Central memory CD8-positive, alpha-beta T cell (primary cell): ENCODE measurements around the gene PARD6G.

Experiments
- ATAC-seq: fragments of 150-1000 bp; cut with Tn5 transposase; replicated peaks from 2 replicates; pipeline ENCODE4 v1.10.0; 2022; ENCODE audit warnings: mild to moderate bottlenecking, moderate FRiP score, moderate number of reproducible peaks; ENCODE audit not compliant: poor library complexity, severe bottlenecking; ENCODE audit errors: extremely low read depth
- DNase-seq, 2 donors: peaks; one replicate each; pipeline ENCODE4 v3.0.0; 2021; ENCODE audit warnings: low spot score in 2 of 2
- H3K27ac Mint-ChIP-seq: one replicate; pipeline ENCODE4 v1.8.0; 2022; ENCODE audit warnings: low read depth, mild to moderate bottlenecking, moderate library complexity, mixed read lengths
- H3K27me3 Mint-ChIP-seq: one replicate; pipeline ENCODE4 v1.8.0; 2022; ENCODE audit warnings: mixed read lengths
- H3K36me3 Mint-ChIP-seq: one replicate; pipeline ENCODE4 v1.8.0; 2022; ENCODE audit warnings: mild to moderate bottlenecking, moderate library complexity, mixed read lengths; ENCODE audit not compliant: insufficient read depth
- H3K4me1 Mint-ChIP-seq: one replicate; pipeline ENCODE4 v1.8.0; 2022; ENCODE audit warnings: mixed read lengths
- H3K4me3 Mint-ChIP-seq: one replicate; pipeline ENCODE4 v1.8.0; 2022; ENCODE audit warnings: mild to moderate bottlenecking, moderate library complexity, mixed read lengths
- H3K9me3 Mint-ChIP-seq: one replicate; pipeline ENCODE4 v1.8.0; 2022; ENCODE audit warnings: mixed read lengths

Gene PARD6G

DNA sequence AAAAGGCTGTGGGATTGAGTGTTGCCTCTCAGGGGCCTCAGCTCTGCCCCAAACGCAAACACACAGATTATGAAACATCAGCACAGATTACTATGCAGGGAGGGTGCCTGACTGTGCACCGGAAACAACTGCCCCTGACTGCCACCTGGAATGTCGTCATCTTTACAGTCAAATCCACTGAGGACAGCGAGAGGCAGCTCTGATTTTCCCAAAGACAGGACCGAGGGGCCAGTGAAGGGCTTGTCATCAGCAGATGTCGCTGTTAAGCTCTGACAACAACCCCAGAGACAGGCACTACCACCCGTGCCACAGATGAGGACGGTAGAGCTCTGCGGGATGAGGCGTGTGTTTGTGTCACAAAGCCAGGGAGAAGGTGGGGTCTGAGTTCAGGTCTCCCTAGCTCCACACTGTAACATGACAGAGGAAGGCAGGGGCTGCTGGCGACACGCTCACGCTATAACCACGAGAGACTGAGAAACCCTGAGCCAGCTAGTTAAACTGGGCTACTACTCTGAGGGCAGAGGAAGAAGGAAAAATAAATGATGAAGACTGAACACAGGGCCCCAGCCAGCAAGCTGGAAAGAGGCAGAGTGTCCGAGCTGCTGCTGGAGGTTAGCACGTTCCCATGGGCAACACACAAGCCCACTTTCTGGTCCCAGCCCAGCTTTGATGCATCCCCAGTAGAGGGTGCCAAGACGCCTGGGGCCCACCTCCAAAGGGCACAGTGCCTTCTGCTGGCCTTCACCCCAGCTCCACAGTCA is 47.0 kb downstream of the PARD6G start:
- Mint-ChIP-seq H3K27ac (no peak overlapping the region), H3K4me1 (peaks cover 11% of the 10 kb centered on the region), H3K4me3 (no peak overlapping the region), H3K9me3 (no peaks in the 10 kb centered on the region), H3K36me3 (no peaks in the 10 kb centered on the region), H3K27me3 (peaks cover 70% of the 10 kb centered on the region)
- DNase-seq (no peak), ATAC-seq (no peak)

DNA sequence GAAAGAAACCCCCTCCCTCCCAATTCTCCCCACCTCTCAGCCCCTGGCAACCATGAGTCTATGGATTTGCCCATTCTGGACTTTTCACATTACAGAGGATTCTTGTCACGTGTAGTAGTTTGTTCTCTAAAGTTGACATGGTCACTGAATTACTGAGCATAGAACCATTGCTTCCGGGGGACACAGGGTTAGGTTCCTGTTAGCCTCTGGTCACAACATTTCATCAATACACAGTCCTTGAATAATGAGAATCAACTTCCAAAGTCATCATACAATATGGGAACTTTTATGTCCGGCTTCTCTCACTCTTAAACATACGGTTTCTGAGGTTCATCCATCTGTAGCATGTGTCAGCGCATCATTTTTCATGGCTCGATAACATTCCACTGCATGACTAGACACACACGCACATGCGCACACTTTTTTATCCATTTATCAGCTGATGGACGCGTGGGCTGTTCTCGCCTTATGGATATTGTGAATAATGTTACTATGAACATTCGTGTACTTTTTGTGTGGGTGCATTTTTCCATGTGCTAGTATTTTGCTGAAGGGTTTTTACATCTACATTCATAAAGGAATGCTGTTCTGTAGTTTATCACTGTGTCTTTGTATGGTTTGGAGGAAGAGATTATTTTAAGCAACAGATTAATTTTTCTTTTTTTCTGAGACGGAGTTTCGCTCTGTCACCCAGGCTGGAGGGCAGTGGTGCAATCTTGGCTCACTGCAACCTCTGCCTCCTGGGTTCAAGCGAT is 48.1 kb downstream of the PARD6G start:
- ATAC-seq: no peak
- no peak overlapping the region for H3K27ac Mint-ChIP-seq
- peaks cover 78% of the 10 kb centered on the region for H3K27me3 Mint-ChIP-seq
- H3K9me3 Mint-ChIP-seq: no peaks in the 10 kb centered on the region
- DNase-seq: no peak
- no peak overlapping the region for H3K4me3 Mint-ChIP-seq
- peaks cover 11% of the 10 kb centered on the region for H3K4me1 Mint-ChIP-seq
- H3K36me3 Mint-ChIP-seq: no peaks in the 10 kb centered on the region

DNA sequence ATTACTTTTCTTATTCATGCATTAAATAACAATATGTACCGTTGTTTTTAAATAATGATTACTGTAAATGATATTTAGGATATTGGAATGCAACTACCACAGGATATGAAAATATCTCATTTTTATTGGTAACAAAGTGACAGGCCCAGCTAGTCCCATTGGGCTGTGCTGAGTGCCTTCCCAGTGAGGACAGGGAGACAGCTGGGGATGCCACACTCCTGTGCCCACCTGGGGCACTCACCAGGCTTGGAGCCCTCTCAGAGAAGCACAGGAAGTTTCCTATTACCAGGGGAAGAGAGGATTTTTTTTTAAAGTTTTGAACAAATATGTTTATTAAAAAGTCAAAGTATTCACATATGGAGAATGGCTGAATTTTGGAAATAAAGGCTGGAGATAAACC is 48.9 kb downstream of the PARD6G start:
- H3K9me3 Mint-ChIP-seq: no peaks in the 10 kb centered on the region
- peaks cover 81% of the 10 kb centered on the region for H3K27me3 Mint-ChIP-seq
- DNase-seq: no peak
- no peak overlapping the region for H3K27ac Mint-ChIP-seq
- ATAC-seq: no peak
- no peak overlapping the region for H3K4me3 Mint-ChIP-seq
- no peaks in the 10 kb centered on the region for H3K36me3 Mint-ChIP-seq
- peaks cover 11% of the 10 kb centered on the region for H3K4me1 Mint-ChIP-seq

DNA sequence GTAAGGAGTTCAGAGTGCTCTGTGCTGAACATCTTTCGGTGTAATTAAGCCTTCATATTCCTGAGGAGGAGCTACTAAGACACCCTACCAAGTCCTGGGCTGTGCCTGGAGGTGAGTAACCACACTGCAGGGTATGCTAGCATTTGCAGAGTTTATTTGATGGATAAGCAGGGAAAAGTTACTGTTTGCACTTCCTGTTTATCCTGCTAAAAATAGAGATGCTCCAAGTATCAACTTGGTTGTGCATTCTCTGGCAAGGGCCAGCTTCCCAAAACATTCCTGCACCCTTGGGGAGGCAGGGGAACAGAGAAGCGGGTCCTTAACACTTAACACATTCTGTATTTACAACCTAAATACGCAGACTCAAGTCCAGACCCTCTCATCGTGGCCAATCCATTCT is 49.8 kb downstream of the PARD6G start:
- Mint-ChIP-seq H3K27me3 (peaks cover 73% of the 10 kb centered on the region), H3K9me3 (no peaks in the 10 kb centered on the region), H3K27ac (no peak overlapping the region), H3K4me1 (peaks cover 11% of the 10 kb centered on the region), H3K4me3 (no peak overlapping the region), H3K36me3 (no peaks in the 10 kb centered on the region)
- DNase-seq (no peak), ATAC-seq (no peak)

DNA sequence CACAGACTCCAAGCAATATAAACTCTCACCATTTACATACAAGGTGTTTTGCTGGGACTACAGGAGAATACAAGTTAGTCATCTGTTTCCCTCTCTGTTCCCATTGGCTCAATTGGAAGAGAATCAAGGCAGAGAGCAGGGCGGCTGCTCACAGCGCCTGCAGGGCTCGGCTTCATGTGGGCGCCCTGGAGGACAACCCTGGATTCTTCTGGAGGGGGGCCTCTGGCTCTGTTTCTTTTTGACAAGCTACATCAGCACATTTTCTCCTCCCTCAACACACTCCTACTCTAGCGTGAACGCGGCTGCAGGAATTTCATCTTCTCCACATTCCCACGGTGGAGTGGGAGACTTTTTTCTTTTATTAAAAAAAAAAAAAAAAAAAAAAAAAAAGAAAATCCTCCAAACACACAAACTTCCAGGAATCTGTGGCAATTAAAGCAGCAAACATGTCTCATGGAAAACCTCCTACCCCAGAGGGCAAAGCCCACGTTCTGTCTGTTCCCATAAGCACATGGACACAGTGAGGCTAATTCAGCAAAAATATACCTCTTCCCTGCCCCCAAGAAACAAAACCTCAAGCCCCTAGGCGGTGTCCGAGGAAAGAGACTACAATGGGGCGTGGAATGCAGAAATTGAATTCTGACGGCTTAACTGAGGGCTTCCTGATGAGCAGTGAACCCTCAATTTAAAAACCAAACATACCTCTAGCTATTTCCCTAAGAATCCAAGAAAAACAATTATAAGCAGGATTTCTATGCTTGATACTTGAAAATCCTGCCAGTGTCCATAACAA is 50.6 kb downstream of the PARD6G start:
- Mint-ChIP-seq H3K36me3 (no peaks in the 10 kb centered on the region), H3K4me3 (no peak overlapping the region), H3K27ac (no peak overlapping the region), H3K4me1 (peaks cover 11% of the 10 kb centered on the region), H3K9me3 (no peaks in the 10 kb centered on the region), H3K27me3 (peaks cover 68% of the 10 kb centered on the region)
- no peak for ATAC-seq
- DNase-seq: no peak

DNA sequence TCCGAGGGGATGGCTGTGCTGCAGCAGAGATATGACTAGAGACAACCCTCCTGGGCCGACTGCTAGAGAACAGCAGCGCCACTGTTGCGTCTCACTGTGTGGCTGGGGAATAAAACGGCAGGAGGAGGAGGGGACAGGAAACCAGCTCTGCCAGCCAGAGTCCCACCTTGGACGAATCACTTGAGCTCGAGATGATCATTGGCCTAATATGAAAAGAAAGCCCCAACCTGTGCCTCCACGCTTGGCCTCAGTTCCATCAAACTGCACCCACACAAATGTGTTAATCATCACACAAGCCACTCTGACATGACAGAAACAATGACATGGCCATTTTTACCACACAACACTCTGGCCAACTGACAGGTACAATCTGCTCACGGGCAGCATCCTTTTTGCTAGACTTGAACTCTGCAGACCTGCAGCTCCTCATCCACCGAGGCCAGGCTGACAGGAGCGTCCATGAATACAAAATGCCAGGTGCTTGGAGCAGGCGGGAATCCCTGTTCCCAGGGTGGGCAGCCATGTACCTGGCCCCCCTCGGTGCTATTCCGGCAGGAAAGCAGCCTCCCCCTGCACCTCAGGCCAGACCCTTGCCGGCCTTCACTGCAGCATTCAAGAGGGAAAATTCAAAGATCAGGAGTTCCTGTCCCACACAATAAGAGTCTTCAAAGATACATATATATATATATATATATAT is 52.3 kb downstream of the PARD6G start:
- no peak overlapping the region for H3K27ac Mint-ChIP-seq
- ATAC-seq (no peak), DNase-seq (no peak)
- H3K4me1 Mint-ChIP-seq: peaks cover under 1% of the 10 kb centered on the region
- H3K9me3 Mint-ChIP-seq: no peaks in the 10 kb centered on the region
- H3K27me3 Mint-ChIP-seq: peaks cover 51% of the 10 kb centered on the region
- no peak overlapping the region for H3K4me3 Mint-ChIP-seq
- H3K36me3 Mint-ChIP-seq: peaks cover 2% of the 10 kb centered on the region

DNA sequence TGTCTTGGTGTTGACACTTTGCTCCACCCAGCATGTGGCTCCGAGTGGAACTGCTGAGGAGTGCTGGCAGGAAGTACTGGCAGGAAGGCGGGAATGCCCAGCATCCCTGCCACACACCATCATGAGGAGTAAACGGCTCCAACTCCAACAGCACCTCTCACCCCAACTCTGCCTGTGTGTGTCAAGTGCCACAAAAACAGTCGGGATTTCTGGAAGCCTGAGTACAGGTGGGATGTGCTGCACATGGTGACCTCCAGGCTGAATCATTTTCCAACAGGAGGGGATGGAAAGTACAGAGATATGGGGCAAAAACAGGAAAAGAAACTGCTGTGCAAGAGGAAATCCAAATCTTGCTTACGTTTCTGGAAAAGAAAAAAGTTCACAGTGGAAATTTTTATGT is 53.6 kb downstream of the PARD6G start:
- peaks cover 39% of the 10 kb centered on the region for H3K27me3 Mint-ChIP-seq
- H3K9me3 Mint-ChIP-seq: no peaks in the 10 kb centered on the region
- no peaks in the 10 kb centered on the region for H3K4me1 Mint-ChIP-seq
- H3K36me3 Mint-ChIP-seq: peaks cover 2% of the 10 kb centered on the region
- ATAC-seq (no peak), DNase-seq (no peak)
- no peak overlapping the region for H3K27ac Mint-ChIP-seq
- no peak overlapping the region for H3K4me3 Mint-ChIP-seq

DNA sequence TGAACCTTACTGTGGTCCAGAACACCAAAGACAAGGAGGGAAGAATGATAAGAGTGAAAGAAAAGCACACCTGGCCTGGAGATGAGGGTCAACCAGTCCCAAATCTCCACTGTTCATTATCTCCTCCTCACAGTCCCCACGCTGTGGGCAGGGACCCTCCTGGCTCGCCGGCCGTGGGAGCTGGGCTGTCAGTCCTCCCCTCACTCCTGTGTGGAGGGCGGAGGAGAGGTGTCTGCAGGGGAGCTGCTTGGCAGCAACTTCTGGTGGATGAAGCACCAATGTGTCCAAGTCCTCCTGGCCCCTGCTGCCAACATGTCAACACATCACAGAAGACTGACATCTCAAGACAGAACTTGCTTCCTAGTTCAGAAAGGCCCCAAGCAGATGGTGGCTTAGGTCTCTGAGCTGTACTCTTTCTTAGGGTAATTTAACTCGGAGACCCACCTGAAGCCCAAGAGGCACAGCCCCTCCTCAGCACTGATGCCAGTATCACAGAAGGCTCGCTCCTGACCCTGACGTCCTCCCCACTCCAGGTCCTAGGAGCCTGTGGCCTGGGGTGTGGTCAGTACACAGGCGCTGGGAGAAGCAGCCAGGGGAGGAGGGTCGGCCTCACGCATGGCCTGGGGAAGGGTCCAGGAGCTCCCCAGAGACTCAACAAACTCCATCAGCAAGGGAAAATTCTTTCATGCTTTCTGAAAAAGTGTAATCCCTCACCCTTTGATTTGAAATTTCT is 54.5 kb downstream of the PARD6G start:
- Mint-ChIP-seq H3K4me1 (no peaks in the 10 kb centered on the region), H3K27ac (no peak overlapping the region), H3K36me3 (peaks cover 2% of the 10 kb centered on the region), H3K27me3 (peaks cover 33% of the 10 kb centered on the region), H3K4me3 (no peak overlapping the region), H3K9me3 (no peaks in the 10 kb centered on the region)
- DNase-seq (no peak), ATAC-seq (no peak)

DNA sequence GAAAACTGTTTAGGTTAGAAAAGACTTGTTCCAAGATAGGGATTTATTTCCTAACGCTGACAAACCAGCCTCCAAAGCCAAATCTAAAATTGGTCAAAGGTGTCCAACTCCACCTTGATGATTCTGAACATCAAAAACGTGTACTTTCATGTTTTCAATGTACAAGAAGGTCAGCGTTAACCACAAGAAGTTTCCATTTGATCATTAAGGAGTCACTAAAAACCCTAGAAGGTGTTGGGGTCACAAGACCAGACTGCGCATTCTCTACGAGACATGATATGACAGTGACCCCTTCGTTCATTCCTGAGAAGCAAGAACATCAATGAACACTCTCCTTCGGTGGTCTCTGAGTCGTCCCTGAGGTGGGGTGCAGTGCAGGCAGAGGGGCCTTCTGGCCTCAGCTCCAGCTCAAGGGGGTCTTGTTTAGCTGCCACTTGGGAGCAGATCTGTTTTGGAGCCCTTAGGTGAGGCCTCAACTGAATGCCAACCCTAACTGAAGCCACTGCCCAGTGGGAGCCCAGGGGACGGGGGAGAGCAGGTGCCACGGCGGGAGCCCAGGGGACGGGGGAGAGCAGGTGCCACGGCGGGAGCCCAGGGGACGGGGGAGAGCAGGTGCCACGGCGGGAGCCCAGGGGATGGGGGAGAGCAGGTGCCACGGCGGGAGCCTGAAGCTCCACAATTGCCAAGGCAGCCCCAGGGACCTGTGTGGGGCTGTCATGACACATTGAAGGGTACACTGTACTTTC is 55.2 kb downstream of the PARD6G start:
- Mint-ChIP-seq H3K36me3 (peaks cover 2% of the 10 kb centered on the region), H3K27me3 (peaks cover 25% of the 10 kb centered on the region), H3K27ac (no peak overlapping the region)

DNA sequence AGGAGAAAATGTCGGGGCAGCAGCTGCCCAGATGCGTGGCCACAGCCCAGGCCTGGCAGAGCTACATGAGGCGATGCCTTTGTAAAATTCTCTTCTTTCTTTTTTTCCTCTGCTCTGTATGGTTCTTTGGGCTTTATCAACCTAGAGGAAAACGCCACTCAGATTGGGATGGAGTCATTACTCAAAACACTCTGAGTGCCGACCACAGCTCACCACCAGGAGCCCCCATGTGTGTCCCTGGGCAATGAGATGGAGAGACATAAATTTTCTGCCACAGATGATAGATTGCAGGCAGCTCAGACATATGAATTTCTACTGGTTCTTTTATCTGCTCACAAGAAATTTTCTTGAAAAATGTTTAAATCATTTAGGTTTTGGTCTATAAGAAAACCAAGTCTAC is 56.0 kb downstream of the PARD6G start:
- H3K36me3 Mint-ChIP-seq: peaks cover 2% of the 10 kb centered on the region
- H3K4me1 Mint-ChIP-seq: no peaks in the 10 kb centered on the region
- ATAC-seq (no peak), DNase-seq (no peak)
- H3K27me3 Mint-ChIP-seq: peaks cover 21% of the 10 kb centered on the region
- H3K4me3 Mint-ChIP-seq: no peak overlapping the region
- H3K9me3 Mint-ChIP-seq: no peaks in the 10 kb centered on the region
- H3K27ac Mint-ChIP-seq: no peak overlapping the region

More for the DNA sequence above, 55.2 kb downstream of the PARD6G start:
- Mint-ChIP-seq H3K4me1 (no peaks in the 10 kb centered on the region), H3K4me3 (no peak overlapping the region), H3K9me3 (no peaks in the 10 kb centered on the region)
- ATAC-seq: no peak
- DNase-seq: no peak

DNA sequence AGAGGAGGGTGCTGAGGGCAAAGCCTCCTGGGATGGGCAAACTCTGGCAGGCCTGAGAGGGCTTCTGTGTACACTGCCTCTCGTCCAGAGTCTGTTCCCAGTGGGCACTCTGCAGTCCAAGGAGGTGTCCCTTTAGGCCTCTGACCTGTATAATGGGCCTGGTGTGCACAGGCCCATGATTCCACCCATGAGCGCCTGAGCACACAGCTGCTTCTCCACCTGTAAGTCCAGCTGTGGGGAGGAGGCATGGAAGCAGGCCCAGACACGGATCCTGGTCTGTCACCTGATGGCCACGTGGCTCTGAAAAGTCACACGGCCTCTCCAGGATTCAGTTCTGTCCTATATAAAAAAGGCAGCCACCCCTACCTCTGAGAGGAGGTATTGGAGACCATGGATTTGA is 57.0 kb downstream of the PARD6G start:
- Mint-ChIP-seq H3K4me3 (no peak overlapping the region), H3K9me3 (no peaks in the 10 kb centered on the region), H3K27ac (no peak overlapping the region), H3K4me1 (no peaks in the 10 kb centered on the region), H3K27me3 (peaks cover 21% of the 10 kb centered on the region), H3K36me3 (peaks cover 2% of the 10 kb centered on the region)
- no peak for DNase-seq
- ATAC-seq: no peak
